Kidney (tissue), 14 donors: Measurements from ENCODE around the gene XYLB. TPM values are rescaled to one million over a fixed set of nuclear protein-coding genes. Genes with fewer than 3 reads are reported as not detected.
A peak's percentile ranks its signal among the peaks of the same experiment; 100 is the strongest.

Experiments
- DNase-seq, 5 donors: peaks; one replicate each; pipeline ENCODE4 v3.0.0-alpha.2; 2013 to 2020
- FAIRE-seq: peaks from 2 replicates; lab custom pipeline; 2012; peaks lifted over from hg19 to GRCh38; lab: Jason Lieb, UNC
- H3K27ac ChIP-seq, 2 donors: one replicate each; pipeline ENCODE4 v1.7.0; 2013; ENCODE audit warnings: low read depth in 2 of 2, low read length in 2 of 2, inconsistent platforms in 1 of 2
- H3K27me3 ChIP-seq: one replicate; pipeline ENCODE4 v1.7.1; 2013; ENCODE audit warnings: low read length, inconsistent platforms; ENCODE audit not compliant: control insufficient read depth, insufficient read depth
- H3K36me3 ChIP-seq, 3 donors: one replicate each; pipeline versions ENCODE4 v1.7.0 to v1.7.1; 2013; ENCODE audit warnings: low read length in 3 of 3, control low read depth in 1 of 3, inconsistent platforms in 1 of 3; ENCODE audit not compliant: insufficient read depth in 3 of 3, control insufficient read depth in 2 of 3
- H3K4me1 ChIP-seq, 3 donors: one replicate each; pipeline versions ENCODE4 v1.7.0 to v1.7.1; 2013; ENCODE audit warnings: low read length in 3 of 3, inconsistent platforms in 1 of 3, low read depth in 1 of 3; ENCODE audit not compliant: control insufficient read depth in 2 of 3, insufficient read depth in 2 of 3
- H3K4me3 ChIP-seq, 3 donors: one replicate each; pipeline versions ENCODE4 v1.7.0 to v1.8.1; 2013; ENCODE audit warnings: low read length in 3 of 3, control low read depth in 1 of 3, inconsistent platforms in 1 of 3
- H3K9ac ChIP-seq, 3 donors: one replicate each; pipeline versions ENCODE4 v1.7.0 to v1.7.1; 2013; ENCODE audit warnings: low read length in 3 of 3, control low read depth in 1 of 3, inconsistent platforms in 1 of 3
- H3K9me3 ChIP-seq, 3 donors: one replicate each; pipeline versions ENCODE4 v1.7.0 to v1.7.1; 2013; ENCODE audit warnings: low read length in 3 of 3, control low read depth in 1 of 3, inconsistent platforms in 1 of 3; ENCODE audit not compliant: control insufficient read depth in 2 of 3, insufficient read depth in 1 of 3
- CTCF ChIP-seq: IDR thresholded peaks from 3 replicates; pipeline ENCODE4 v1.5.1; 2012; ENCODE audit warnings: mild to moderate bottlenecking, moderate library complexity, borderline replicate concordance; ENCODE audit not compliant: insufficient read depth; ENCODE audit errors: extremely low read depth
- intact Hi-C: fragments of 100-400 bp; cut with DNase I; formaldehyde crosslinking; loops from one replicate; pipeline ENCODE4 v1.11.1; 2022
- polyA plus RNA-seq: library from polyadenylated mRNA; stranded (reverse); fragments of 350-450 nt; fragmentation: Illumina TruSeq; extraction: RNeasy Lipid Tissue Mini Kit (QIAGEN cat#74804); gene quantifications from one replicate; pipeline ENCODE4 v1.2.3, GENCODE V29; 2014; ENCODE audit warnings: low read depth, low replicate concordance; ENCODE audit not compliant: insufficient read depth
- total RNA-seq: library from RNA; stranded (reverse); fragmentation: NEBNext Ultra II Directional; extraction: Animal tissue kit (Norgen Biotek cat#: 25700); gene quantifications from one replicate; pipeline ENCODE4 v1.2.1, GENCODE V29; 2021
- donor health status: control.
- donor health status: control.
- donor health status: control.
- donor health status: control.
- donor health status: control.
- donor health status: DM: yes; HTN: yes; CAD: no.
- donor health status: Normal renal cell carcinoma (clear cell type).

The XYLB gene
- total and polyA plus RNA-seq, 2 donors from 2014 or later, result 6.0 to 7.9 TPM

- H3K9ac ChIP-seq, result no peak overlapping the region
- intact Hi-C loops, result no loop called here
- H3K4me3 ChIP-seq, result no peak overlapping the region
- no peaks in the 10 kb centered on the region for H3K9me3 ChIP-seq
- no peak overlapping the region for H3K27ac ChIP-seq
- H3K27me3 ChIP-seq, result no peaks in the 10 kb centered on the region
- H3K4me1 ChIP-seq, result no peaks in the 10 kb centered on the region
- FAIRE-seq (no peak), DNase-seq (no peak)
- no peak for TF ChIP-seq CTCF
- H3K36me3 ChIP-seq, result peaks cover 0 to 9% (median 0%) of the 10 kb centered on the region in 3 donors
These were observed 40.6 kb downstream of the XYLB start for GRCh38 chr3:38386992-38387750.

GRCh38 chr3:38387862-38388261 lies 41.3 kb downstream of the XYLB start:
- FAIRE-seq, result peak; percentile 3
- H3K36me3 ChIP-seq, result peaks cover 0 to 9% (median 0%) of the 10 kb centered on the region in 3 donors
- no peak overlapping the region for H3K9ac ChIP-seq
- H3K27me3 ChIP-seq, result no peaks in the 10 kb centered on the region
- TF ChIP-seq CTCF, result no peak
- no peaks in the 10 kb centered on the region for H3K9me3 ChIP-seq
- no peak for DNase-seq
- no peak overlapping the region for H3K4me3 ChIP-seq
- no peaks in the 10 kb centered on the region for H3K4me1 ChIP-seq
- intact Hi-C loops, result no loop called here
- no peak overlapping the region for H3K27ac ChIP-seq

- Histone ChIP-seq H3K9ac (no peak overlapping the region), H3K27me3 (no peaks in the 10 kb centered on the region), H3K27ac (no peak overlapping the region), H3K4me3 (no peak overlapping the region), H3K4me1 (no peaks in the 10 kb centered on the region), H3K36me3 (peaks cover 3 to 24% (median 4%) of the 10 kb centered on the region in 3 donors), H3K9me3 (no peaks in the 10 kb centered on the region)
- no peak for TF ChIP-seq CTCF
- FAIRE-seq (no peak), DNase-seq (no peak)
- intact Hi-C loops, result no loop called here
These were observed 46.1 kb downstream of the XYLB start for GRCh38 chr3:38392604-38393163.
